HG03571 (cell line): Measurements from ENCODE around the gene TSPAN4.

Experiments used
- ATAC-seq: cut with Tn5 transposase; IDR thresholded peaks from one replicate; pipeline ENCODE4 v1.9.1; 2021; ENCODE audit not compliant: unreplicated experiment

TSPAN4 gene

DNA sequence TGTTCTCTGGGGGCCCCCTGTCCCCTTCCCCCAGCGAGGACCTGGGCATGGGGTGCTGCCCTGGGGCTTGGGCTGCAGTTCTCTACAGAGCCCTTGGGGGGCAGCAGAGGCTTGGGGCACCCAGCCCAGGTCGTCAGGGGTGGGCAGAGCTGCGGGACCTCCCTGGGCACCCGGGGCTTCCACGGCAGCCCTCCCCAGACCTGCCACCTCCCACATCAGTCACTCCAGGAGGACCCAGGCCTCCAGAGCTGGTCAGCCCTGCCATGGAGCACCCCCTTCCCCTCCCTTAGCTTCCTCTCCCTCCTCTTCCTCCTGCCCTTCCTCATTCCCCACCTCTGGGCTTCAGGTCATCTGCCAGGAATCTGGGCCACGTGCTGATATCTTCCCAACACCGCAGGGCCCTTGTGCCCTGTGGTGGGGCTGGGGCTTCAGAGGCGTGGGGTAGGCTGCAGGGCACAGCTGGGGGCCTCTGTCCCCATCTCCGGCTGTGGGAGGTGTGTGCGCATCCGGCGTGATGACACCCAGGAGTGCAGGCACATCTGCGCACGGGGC, 5.8 kb downstream of the TSPAN4 start:
- no peak for ATAC-seq

DNA sequence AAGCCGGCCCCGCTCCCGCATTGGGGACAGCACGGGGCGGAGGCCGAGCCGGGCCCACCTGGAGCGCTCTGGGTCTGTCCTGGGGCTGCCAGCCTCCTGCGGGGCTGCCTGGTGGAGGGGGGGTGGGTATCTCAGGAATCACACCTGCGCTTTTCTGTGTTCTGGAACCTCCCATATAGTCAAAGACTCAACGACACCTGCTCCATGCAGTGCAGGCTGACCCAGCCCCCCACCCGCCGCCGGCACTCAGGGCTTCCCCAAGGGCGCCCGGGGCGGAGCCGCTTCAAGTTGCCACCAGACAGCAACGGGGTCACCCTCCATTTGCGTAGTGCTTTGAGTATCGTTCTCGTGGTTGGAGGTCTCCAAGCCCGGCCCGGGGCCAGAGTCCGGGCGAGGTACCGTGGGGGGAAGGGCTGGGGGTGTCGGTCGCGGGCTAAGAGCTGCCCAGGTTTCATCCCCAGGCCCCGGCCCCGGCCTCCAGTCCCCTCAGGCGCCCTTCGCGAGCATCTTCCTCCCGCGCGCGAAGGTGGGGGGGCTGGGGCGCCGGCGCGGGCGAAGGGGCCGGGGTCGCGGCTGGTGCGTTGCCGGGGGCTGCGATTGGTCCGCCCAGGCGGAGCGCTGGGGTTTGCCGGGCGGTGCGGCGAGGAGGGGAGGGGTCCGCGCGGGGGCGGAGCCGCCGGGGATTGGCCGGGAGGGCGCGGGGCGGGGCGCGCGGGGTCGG, 6.6 kb downstream of the TSPAN4 start:
- ATAC-seq: no peak

DNA sequence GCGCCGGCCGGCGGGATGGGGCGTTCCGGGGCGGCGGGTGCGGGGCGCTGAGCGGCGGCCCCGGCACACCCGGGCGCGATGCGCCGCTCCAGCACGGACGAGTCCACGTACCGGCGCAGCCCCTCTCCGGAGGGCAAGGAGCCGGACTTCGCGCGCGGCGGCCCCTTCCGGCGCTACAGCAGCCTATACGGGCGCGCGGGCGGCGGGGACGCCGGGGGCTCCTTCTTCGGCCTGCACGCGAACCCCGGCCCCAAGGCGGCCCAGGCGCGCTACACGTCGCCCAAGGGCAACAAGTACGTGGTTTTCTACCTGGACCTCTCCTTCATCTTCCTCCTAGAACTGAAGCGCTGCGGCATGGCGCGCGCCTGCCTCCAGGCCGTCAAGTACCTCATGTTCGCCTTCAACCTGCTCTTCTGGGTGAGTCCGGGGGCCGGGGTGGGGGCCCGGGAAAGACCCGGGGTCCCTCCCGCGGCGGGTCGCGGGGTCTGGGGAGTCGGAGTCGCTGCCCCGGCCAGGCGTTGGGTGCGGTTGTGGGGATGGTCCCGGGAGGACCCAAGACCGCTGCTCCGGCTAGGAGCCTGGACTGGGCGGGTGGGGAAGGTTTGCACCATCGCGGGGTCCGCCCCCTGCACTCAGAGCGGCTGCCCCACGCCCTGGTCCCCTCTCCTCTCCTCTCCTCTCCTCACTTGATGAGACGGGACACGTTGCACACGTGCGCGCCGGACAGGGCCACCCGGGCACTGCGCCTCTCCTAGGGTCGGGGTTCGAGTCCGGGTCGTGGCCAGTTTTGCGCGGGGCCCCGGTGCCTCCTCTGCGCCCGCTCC, 7.5 kb downstream of the TSPAN4 start:
- ATAC-seq: no peak

DNA sequence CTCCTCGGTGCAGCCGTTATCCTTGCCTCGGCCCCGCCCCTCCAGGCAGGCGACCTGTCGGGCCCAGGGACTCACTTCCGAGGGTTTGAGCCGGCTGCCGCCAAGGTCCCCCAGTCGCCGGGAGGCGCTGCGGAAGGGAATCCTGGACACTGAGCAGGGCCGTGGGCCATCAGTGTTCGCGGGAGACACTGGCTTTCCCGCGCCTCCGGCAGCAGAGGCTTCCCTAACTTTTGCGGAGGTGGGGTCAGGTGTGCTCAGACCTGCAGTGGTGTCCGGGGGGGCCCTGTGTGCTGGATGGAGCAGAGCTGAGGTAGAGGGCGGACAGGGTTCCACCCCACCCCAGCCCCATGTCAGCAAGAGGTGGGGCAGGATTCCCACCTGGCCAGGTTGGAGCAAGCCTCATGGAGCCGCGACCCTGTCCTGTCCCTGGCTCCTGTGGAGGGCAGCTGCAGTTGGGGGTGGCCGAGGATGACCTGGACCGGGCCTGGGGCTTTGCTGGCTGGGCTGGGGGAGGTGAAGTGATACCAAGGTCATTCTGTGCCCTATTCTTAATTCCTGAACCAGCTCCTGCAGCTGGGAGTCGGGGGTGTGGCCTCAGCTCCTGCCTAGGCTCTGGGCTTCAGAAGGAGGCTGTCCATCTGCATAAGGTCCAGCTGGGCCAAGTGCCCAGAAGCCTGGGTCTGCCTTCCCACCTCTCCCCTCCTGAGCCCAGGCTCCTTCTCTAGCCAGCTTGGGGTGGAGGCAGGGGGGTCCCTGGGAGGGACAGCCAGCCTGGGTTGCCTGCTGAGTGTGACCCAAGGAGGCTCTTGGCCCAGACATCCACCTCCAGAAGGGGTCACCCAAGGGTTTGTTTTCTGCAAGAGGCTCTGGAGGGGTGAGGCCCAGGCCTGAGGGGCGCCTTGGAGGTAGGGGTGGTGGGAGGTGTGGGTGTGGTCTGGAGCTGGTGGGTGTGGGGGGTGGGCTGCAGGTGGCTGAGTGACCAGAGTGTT, 8.4 kb downstream of the TSPAN4 start:
- no peak for ATAC-seq

DNA sequence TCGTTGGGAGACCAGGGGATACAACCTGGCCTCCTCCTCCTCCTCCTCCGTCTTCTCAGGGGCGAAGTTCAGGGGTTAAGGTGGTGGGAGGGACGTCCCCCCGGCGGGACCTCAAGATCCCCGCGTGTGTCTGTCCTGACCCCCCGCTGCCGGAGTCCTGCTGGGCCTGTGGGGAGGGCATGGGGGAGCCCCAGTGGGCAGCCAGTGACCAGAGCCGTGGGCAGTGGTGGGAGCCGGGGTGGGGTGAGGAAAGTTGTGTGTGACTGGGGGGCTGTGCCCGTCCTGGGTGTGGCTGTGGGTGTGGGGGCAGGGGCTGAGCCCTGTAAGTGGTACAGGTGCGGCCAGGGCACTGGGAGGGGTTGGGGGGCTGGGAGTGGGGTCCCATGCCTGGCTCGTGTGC, 10.1 kb downstream of the TSPAN4 start:
- ATAC-seq: no peak

DNA sequence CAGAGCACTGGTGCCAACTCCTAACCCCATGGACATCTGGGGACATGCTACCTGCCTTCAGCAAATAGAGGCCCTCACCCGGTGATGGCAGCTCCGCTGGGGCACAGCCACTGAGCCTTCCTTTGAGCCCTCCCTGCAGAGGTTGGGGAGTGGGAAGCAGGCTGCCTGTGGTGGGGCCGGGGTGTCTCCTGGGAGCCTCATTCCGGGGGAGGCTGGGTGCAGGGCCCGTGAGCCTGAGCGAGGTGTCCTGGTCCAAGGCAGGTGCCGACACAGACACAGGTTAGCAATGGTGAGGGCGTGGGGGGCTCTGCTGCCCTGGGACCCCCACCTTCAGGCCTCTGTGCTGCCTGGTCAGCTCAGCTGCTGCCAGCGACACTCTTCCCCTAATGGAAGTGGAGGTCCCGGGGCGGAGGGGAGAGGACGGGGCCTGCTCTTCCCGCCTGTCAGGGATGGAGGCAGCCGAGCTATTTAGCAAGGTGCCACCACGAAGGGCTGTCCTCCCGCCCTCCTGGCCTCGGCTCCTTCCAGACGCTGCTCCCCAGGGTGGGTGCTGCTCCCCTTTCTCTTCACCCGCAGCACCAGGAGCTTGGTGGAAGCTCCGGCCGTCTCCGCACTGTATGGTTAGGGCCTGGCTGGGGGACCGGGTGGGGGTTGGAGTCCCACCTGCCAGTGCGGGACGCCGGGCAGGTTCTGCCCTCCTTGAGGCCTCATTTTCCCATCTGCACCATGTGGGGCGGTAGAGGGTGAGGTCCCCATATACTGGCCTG, 11.2 kb downstream of the TSPAN4 start:
- no peak for ATAC-seq

DNA sequence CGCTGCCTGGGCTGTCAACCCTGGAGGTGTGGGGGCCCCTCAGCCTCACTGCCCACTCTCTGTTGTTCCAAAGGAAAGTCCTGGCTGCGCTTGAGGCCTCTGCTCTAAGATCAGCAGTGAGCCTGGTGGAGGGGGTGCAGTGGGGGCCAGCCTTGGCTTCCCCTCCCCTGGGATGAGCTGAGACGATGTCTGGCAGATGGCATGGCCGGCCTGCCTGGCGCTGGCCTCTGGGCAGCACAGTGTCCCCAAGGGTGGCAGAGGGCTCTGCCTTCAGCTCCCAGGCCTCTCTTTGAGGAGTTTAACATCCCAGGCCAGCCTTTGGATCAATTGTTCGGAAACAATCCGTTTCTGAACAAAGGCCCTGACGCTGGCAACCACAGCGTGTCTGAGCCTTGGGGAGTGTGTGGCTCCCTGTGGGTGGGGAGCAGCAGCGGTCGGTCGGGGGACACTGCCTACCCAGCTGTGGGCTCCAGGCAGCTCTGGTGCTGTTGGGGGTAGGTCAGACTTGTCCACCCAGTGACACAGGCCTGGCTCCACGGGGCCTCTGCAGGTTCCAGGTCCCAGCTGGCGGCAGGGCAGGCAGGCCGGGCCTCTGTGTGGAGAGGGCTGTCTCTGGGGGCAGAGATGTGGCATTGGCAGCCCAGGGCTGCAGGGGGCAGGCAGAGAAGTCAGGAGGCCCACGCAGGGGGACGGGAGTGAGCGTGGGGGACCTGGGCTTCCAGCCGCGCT, 12.1 kb downstream of the TSPAN4 start:
- ATAC-seq: no peak

DNA sequence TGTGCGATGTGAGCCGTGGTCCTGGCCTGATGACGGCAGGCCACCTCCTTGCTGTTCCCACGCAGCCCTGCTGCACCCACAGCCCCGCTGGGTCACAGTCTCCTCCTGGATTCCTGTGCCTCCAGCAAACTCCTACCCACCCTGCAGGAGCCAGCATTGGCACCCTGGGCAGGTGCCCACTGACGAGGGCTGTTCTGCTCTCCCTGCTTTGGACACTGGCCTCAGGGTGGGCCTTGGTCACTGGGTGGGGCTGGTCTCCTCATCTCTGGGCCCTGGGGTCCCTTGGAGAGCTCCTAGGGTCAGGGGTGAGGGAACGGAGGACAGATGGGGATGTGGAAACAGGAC, 12.7 kb downstream of the TSPAN4 start:
- ATAC-seq: no peak

DNA sequence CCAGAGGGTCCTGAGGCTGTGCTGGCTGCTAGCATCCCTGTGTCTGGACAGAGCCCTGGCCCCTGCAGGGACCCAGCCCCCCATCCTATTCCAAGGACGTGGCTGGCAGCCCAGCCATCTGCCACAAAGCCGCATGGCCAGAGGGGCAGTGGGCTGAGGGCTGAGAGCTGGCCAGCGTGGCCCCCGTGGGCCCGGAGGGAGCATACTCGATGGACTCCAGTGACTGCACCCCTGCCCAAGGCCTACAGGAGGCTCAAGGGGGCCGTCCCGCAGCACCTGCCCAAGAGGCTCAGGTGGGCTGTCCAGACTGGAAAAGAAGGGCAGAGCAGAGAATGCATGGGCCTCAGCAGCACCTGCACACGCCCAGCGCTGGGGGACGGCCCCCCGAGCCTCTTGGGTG, 13.1 kb downstream of the TSPAN4 start:
- no peak for ATAC-seq

DNA sequence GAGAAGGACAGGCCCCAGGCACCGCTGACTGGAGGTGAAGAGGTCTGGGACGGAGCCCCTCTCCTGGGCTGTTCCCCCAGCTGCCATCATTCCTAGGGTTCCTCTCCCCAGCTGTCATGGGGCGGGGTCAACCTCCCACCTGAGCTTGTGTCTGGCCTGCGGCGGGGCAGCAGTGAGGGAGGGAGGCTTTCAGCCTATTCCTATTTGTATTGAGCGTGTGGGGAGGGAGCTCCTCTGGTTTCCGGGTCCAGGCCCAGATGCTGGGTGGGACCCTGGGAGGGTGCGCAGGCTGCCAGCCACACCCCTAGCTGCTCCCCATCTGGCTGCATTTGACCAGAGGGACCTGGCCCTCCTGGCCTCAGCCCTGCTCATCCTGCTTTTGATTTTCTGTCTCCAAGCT, 13.7 kb downstream of the TSPAN4 start:
- no peak for ATAC-seq

DNA sequence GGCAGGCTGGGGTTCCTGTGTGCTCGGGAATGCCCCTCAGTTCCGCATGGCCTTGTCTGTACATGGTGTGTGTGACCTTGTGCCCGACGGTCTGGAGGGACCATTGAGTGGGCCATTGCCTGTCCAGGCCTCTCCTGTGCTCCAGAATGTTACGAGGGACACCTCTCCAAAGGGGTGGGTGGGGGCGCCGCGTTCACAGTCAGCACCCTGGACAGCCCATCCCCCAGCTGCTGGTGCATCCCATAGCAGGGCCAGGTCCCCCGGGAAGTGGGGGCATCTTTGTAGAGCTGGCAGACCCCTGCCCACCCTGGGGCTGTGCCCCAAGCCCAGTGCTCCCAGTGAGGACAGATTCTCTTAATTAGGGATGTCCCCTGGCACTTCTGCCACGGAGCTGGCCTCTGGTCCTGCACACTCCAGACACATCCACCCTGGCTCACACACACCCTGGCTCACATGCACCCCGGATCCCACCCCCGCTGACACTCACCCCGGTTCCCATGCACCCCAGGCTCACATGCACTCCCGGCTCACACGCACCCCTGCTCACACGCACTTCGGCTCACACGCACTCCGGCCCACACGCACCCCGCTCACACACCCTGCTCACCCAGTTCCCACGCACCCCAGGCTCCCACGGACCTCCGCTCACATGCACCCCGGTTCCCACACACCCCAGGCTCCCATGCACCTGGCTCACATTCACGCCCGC, 15.6 kb downstream of the TSPAN4 start:
- no peak for ATAC-seq

DNA sequence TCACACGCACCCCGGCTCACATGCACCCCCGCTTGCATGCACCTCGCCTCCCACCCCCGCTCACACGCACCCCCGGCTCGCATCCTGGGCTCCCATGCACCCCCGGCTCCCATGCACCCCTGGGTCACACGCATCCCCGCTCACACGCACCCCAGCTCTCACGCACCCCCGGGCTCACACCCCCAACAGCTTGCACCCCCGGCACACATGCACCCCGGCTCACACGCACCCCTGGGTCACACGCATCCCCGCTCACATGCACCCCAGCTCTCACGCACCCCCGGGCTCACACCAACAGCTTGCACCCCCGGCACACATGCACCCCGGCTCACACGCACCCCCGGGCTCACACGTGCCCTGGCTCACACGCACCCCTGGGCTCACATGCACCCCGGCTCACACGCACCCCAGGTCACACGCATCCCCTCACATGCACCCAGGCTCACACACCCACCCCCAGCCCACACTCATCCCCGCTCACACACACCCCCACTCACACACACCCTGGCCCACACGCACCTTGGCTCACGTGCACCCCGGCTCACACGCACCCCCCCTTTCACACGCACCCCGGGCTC, 16.2 kb downstream of the TSPAN4 start:
- ATAC-seq: no peak

DNA sequence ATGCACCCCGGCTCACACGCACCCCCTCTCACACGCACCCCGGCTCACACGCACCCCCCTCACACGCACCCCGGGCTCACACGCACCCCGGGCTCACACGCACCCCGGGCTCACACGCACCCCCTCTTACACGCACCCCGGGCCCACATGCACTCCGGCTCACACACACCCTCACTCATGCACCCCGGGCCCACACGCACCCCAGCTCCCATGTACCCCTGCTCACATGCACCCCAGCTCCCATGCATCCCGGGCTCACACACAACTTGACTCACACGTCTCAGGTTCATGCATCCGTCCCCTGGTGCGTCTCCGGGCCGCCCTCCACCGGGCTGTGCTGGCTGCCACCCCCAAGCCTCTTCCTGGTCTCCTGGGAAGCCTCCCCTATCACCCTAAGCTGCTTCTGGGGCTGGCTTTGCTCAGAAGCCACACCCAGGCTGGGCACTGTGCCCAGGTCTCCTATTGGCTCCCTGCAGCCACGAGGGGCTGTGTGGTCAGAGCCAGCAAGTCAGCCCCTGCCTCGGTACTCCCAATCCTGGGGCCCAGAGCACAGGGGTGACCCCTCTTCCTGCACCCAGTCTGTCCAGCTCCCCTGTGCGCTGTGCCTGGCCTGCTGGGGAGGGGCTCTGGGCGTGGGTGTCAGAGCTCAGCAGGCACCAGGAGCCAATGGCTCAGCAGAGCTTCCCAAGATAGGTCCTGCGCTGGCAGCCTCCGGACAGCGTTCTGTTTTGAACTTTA, 16.9 kb downstream of the TSPAN4 start:
- ATAC-seq: no peak

DNA sequence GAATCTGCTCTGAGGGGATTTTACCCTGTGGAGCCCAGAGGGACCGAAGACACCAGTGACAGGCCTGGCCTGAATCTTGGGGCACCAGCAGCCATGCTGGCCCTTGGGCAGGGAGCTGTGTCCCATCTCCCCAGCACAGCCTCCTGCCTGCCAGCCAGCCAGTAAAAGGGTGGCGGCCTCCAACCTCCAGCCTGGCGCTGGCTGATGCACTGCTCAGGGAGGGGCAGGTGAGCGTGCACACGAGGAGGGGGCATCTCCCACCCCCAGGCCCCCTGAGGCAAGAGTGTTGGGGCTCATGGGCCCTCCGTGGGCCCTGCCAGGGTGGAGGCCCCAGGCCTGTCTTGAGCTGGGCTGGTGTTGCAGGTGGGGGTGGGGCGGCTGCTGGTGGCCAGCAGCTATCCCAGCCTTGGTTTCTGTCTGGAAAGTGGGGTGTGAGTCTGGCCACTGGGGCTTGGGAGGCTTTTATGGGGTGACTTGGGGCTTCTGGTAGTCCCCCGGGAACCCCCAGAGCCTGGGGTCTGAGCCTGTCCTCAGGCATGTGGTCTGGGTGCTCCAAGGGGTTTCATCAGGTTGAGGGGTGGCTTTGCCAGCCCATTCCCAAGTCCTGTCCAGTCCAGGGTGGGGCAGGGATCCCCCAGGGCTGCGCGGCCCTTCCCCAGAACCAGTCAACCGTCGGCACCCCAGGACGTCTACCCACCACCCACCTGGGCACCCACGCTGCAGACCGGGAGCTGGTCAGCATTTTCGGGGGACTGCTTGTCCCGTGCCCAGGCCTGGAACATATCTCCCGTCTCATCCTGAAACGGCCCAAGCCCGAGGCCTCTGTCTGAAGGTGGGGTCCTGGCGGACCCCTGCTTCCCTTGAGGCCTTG, 17.8 kb downstream of the TSPAN4 start:
- ATAC-seq: no peak

DNA sequence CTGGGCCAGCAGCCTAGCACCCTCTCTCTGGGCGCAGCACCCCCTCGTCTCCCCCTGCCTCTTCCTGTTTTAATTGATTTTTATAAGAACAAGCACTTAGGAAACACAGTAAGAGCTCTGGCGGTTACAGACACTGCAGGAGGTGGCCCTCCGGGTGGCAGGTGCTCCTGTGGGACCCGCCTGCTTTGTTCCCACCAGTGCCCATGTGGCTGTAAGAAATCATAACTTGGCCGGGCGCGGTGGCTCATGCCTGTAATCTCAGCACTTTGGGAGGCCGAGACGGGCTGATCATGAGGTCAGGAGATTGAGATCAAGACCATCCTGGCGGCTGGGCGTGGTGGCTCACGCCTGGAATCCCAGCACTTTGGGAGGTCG, 18.4 kb downstream of the TSPAN4 start:
- no peak for ATAC-seq

DNA sequence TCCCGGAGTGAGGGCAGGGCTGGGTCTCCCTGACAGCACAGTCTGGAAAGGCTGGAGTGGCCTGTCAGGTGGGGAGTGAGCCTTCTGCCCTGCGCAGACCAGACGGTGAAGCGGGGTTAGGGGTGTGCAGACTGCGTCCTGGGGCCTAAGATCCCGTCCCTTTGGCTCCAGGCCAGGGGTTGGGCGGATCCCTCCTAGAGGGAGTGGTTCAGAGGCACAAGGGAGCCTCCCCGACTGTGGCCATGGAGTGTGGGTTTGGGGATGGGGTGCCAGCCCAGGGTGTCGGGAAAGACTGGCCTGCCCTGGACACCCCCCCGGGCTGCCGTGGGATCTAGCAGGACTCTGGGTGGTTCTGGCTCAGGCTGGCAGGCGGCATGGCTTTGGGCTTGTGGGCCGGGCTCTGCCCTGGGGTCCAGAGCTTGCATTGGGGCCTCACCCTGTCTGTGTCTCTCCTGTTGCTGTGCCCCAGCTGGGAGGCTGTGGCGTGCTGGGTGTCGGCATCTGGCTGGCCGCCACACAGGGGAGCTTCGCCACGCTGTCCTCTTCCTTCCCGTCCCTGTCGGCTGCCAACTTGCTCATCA, 19.5 kb downstream of the TSPAN4 start:
- ATAC-seq: no peak

DNA sequence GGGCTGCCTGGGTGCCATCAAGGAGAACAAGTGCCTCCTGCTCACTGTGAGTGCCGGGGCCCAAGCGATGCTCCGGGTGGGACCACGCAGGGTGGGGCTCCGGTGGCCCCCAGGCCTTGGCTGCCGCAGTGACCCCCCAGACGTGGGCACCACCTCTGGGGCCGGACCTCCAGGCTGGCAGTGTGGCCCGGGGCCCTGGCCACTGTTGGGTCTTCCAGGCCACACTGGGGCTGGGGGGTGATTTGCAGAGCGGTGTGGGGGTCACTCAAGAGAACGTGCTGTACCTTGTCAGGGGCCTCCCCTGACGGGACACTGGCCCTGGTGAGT, 20.0 kb downstream of the TSPAN4 start:
- no peak for ATAC-seq
